GM12864 (cell line): ENCODE measurements around the gene DUOX2.
"Not testable (repeated sequence)": the region's sequence is repeated elsewhere in the genome, so short reads cannot be mapped to it uniquely, and the experiment has no call there.

Experiments
- DNase-seq: peaks from one replicate; pipeline ENCODE4 v3.0.0-alpha.2; 2011; ENCODE audit warnings: low read depth
- H3K4me3 ChIP-seq: 2 replicates; pipeline ENCODE4 v1.5.1; 2011; ENCODE audit warnings: mild to moderate bottlenecking, low read depth, low read length, control low read depth
- TF ChIP-seq, protein P1 (sequence below): IDR thresholded peaks from 2 replicates; pipeline ENCODE4 v1.5.1; 2011; ENCODE audit warnings: low read depth, mild to moderate bottlenecking, moderate library complexity, low read length, control low read depth, inconsistent platforms; ENCODE audit errors: missing control alignments

DUOX2 gene

DNA sequence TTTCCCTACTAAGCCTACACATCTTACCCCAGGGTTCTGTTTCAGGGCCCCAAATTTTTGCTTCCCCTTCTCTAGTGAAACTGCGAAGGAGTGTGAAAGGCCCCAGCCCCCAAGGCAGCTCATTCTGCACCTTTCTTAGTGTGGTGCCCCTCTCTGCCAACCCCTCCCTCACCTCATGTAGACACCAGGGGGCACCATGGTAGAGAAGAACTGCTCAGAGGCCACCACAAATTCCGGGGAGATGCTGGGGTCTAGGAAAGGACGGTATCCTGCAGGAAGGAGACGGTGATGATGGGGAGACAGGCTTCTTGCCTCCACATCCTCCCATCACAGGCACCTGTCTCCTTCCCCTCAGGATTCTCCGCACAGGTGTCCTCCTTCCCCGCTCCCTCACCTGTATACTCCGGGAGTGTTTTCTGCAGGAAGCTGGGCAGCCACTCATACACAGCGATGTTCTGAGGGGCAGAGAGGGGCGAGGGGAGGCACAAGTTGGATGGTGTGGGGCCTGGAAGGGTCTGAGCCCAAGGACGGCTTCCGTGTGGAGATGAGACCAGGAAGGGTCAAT, 3.6 kb downstream of the DUOX2 start:
- DNase-seq = no peak
- H3K4me3 ChIP-seq = no peak overlapping the region
- TF ChIP-seq, protein P1, sequence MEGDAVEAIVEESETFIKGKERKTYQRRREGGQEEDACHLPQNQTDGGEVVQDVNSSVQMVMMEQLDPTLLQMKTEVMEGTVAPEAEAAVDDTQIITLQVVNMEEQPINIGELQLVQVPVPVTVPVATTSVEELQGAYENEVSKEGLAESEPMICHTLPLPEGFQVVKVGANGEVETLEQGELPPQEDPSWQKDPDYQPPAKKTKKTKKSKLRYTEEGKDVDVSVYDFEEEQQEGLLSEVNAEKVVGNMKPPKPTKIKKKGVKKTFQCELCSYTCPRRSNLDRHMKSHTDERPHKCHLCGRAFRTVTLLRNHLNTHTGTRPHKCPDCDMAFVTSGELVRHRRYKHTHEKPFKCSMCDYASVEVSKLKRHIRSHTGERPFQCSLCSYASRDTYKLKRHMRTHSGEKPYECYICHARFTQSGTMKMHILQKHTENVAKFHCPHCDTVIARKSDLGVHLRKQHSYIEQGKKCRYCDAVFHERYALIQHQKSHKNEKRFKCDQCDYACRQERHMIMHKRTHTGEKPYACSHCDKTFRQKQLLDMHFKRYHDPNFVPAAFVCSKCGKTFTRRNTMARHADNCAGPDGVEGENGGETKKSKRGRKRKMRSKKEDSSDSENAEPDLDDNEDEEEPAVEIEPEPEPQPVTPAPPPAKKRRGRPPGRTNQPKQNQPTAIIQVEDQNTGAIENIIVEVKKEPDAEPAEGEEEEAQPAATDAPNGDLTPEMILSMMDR = peak; percentile 24

DNA sequence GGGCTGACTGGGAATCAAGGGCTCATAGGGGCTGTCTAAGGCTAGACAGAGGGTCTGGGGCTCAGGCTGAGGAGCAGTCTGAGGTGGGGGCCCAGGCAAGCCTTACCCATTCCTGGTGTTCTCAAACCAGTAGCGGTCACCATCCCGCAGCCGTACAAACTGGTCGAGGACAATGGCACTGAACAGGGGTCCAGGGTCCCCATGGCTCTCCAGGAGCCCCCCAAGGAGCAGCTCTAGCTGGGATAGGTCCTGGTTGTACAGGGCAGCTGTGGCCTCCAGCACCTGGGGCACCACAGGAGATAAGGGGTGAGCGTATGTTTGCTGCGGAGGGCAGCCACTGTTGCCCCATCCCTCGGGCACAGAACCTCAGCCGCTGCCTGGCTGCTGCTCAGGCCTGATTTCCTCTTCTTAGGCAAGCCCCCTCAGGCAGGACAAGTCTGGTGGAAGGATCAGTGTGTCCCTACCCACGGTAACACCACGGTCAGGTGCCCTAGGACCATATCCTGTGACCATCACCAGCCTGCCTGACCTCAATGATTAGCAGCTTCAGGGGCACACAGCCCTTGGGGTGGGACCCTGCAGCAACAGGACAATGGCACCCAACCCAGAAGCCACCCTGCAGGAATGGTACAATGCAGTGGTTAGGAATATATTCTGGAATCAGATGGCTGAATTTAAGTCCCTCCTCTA, 5.9 kb downstream of the DUOX2 start:
- TF ChIP-seq, protein P1 = no peak
- no peak overlapping the region for H3K4me3 ChIP-seq
- DNase-seq = no peak

DNA sequence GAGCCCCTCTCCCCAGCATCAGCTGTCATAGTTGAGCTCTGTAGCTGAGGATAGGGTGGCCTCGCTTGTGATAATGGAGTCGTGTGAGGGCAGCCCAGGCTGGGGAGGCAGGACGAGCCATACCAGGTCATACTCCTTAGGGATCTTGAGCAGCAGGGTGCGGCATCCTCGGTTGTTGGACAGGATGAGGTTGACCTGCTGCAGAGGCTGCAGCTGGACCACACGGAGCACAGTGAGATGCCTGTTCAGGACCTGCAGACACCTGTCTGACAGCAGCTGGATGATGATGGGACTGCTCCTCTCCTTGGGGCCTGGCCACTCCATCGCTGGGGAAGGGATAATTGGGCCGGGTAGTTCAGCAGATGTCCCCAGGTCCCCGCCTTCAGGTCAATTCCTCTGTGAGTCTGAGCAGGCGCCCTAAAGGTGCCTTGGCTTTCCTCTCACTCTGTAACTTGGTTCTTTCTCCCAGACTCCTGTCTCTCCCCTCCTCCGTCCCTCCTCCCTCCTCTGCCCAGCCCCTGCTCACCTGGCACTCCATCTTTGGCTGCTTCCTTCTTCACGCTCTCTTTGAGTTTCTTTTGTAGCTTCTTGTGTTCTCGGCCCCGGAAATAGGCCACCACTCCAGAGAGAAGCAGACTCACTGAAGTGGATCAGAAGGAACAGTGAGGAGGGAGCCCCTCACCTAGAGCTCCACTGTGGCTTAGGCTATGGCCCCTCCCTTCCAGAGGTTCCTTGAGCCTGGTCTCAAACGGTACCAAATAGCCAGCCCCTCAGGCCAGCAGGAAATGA, 7.8 kb downstream of the DUOX2 start:
- H3K4me3 ChIP-seq = no peak overlapping the region
- TF ChIP-seq, protein P1 = no peak
- no peak for DNase-seq

DNA sequence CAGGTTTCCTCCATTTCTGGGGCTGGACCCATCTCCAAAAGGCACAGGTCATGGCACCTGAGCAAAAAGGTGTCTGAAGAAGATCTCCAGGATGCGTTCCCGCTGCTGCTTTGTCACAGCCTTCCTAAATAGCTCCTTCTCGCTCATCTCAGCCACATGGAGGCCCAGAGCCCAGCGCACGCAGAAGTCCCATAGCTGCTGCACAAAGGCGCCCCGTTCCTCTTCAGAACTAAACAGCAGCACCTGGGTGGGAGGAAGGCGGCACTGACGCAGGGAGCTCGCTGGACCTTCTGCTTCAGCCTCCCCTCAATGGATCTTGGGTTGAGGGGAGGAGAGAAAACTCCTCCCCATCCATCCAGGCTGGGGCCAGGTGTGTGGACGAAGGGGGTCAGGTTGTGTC, 8.4 kb downstream of the DUOX2 start:
- DNase-seq = no peak
- TF ChIP-seq, protein P1 = no peak

DNA sequence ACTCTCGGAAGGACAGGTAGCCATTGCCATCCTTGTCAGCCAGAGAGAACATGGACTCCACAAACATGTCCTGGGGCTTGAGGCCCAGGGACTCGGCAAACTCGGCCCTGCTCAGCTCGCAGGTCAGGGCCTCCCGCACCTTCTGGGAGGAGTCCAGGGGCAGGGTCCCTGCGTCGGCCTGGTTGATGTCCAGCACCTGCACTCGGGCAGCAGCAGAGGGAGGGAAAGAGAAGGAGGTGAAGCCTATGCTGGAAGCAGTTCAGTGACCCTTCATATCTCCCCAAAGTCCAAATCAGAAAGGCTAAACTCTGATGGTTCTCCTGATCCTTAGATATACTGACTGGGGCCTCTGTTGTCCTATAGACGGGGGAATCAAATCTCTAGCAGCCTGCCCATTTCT, 9.8 kb downstream of the DUOX2 start:
- DNase-seq, H3K4me3 ChIP-seq: not testable (repeated sequence)

More for the DNA sequence above, 8.4 kb downstream of the DUOX2 start:
- no peak overlapping the region for H3K4me3 ChIP-seq

DNA sequence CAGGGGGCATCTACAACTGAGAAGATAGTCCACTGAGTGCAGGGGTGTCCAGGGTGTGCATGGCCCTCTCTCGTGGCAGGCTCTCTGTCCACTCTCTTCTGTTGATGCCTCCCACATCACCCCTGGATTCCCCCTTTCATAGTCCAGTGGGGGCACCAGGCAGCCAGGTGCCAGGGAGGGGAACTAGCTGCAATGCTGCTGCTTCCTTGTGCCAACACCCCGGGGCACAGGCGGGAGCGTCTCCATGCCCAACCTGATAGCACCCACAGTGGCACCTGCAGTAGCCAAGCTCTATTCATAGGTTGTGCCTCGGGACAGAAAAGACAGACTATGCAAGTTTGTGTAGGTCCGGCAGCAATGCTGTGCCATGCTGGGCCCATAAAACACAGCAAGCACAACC, 11.7 kb downstream of the DUOX2 start:
- no peak overlapping the region for H3K4me3 ChIP-seq
- TF ChIP-seq, protein P1 = no peak
- DNase-seq = no peak

DNA sequence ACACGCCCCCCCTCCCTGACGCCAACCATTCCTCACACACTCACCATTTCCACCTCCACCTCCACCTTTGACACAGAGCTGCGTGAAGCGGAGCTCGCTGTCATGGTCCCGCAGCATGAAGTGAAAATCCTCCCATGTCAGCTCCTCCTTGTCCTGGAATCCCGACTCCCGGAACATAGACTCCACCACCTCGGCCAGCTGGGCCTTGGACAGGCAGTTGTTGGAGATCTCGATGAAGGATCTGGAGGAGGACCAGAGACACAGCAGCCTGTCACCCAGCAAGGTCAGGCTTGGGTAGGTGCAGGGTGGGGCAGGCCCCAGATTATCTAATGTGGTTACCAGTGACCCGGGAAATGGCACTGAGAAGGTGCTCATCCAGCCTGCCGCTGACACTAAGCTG, 12.2 kb downstream of the DUOX2 start:
- TF ChIP-seq, protein P1 = no peak
- H3K4me3 ChIP-seq = no peak overlapping the region
- DNase-seq = no peak
